Neural cell (in vitro differentiated cells): Measurements from ENCODE around the gene ASB1. TPM values are rescaled to one million over a fixed set of nuclear protein-coding genes. Genes with fewer than 3 reads are reported as not detected.

Source experiments
- H2AFZ ChIP-seq: fragments of 200-600, 300-800 bp; sonication (generic), shearing (Covaris generic); 2 replicates; pipeline ENCODE4 v1.6.0; 2014; ENCODE audit warnings: low read depth, mild to moderate bottlenecking, antibody characterized with exemption, low read length, moderate library complexity
- H3F3A ChIP-seq: fragments of 200-600 bp; shearing (Covaris generic); 2 replicates; pipeline ENCODE4 v1.6.1; 2016; ENCODE audit warnings: mild to moderate bottlenecking, moderate library complexity, mixed read lengths, antibody characterized with exemption, low read length; ENCODE audit not compliant: insufficient read depth, poor library complexity, severe bottlenecking
- H3K27ac ChIP-seq: fragments of 200-600, 300-800 bp; sonication (generic), shearing (Covaris generic); 2 replicates; pipeline ENCODE4 v1.5.1; 2014; ENCODE audit warnings: mild to moderate bottlenecking, low read length, moderate library complexity
- H3K27me3 ChIP-seq: fragments of 300-800, 200-600 bp; sonication (generic), shearing (Covaris generic); 2 replicates; pipeline ENCODE4 v1.6.0; 2014; ENCODE audit warnings: mild to moderate bottlenecking, low read depth, low read length, moderate library complexity; ENCODE audit not compliant: insufficient read depth
- H3K36me3 ChIP-seq: fragments of 300-800, 200-600 bp; sonication (generic), shearing (Covaris generic); 2 replicates; pipeline ENCODE4 v1.5.1; 2014; ENCODE audit warnings: mild to moderate bottlenecking, antibody characterized with exemption, low read length, moderate library complexity; ENCODE audit not compliant: insufficient read depth
- H3K4me2 ChIP-seq: fragments of 300-800, 200-600 bp; sonication (generic), shearing (Covaris generic); 2 replicates; pipeline ENCODE4 v1.6.0; 2014; ENCODE audit warnings: mild to moderate bottlenecking, low read length
- H3K4me3 ChIP-seq: fragments of 300-800, 200-600 bp; sonication (generic), shearing (Covaris generic); 2 replicates; pipeline ENCODE4 v1.5.1; 2014; ENCODE audit warnings: mild to moderate bottlenecking, low read length, moderate library complexity
- H3K79me2 ChIP-seq: fragments of 200-600 bp; shearing (Covaris generic); replicated peaks from 2 replicates; pipeline ENCODE4 v1.6.0; 2014; ENCODE audit warnings: mild to moderate bottlenecking, low read length, moderate library complexity; ENCODE audit not compliant: insufficient read depth
- H3K9ac ChIP-seq: fragments of 300-800, 200-600 bp; sonication (generic), shearing (Covaris generic); 2 replicates; pipeline ENCODE4 v1.6.1; 2016; ENCODE audit warnings: mild to moderate bottlenecking, low read length, mixed read lengths
- H3K9me2 ChIP-seq: fragments of 200-600 bp; shearing (Covaris generic); 2 replicates; pipeline ENCODE4 v1.6.1; 2016; ENCODE audit warnings: mild to moderate bottlenecking, low read length, mixed read lengths; ENCODE audit not compliant: insufficient read depth
- H3K9me3 ChIP-seq: fragments of 200-600, 300-800 bp; sonication (generic), shearing (Covaris generic); 2 replicates; pipeline ENCODE4 v1.6.1; 2016; ENCODE audit warnings: mild to moderate bottlenecking, mixed run types, low read length, moderate library complexity, mixed read lengths
- H4K20me1 ChIP-seq: fragments of 200-600 bp; shearing (Covaris generic); 2 replicates; pipeline ENCODE4 v1.6.1; 2016; ENCODE audit warnings: mild to moderate bottlenecking, mixed run types; ENCODE audit not compliant: insufficient read depth
- EP300 ChIP-seq: fragments of 450-650 bp; conservative IDR thresholded peaks from 2 replicates; pipeline ENCODE4 v1.6.1; 2014; ENCODE audit warnings: antibody characterized with exemption, mild to moderate bottlenecking, moderate library complexity; ENCODE audit not compliant: poor library complexity, severe bottlenecking
- EZH2 ChIP-seq: fragments of 200-600, 300-800 bp; shearing (Covaris generic), sonication (generic); IDR thresholded peaks from 2 replicates; pipeline ENCODE4 v1.6.1; 2014; ENCODE audit warnings: antibody characterized with exemption, low read length, borderline replicate concordance, mild to moderate bottlenecking; ENCODE audit not compliant: insufficient read depth, poor library complexity, severe bottlenecking
- MXI1 ChIP-seq: fragments of 450-650 bp; conservative IDR thresholded peaks from 2 replicates; pipeline ENCODE4 v1.6.1; 2014; ENCODE audit warnings: antibody characterized with exemption, mild to moderate bottlenecking; ENCODE audit not compliant: poor library complexity, severe bottlenecking
- POLR2AphosphoS5 ChIP-seq: IDR thresholded peaks from 2 replicates; pipeline ENCODE4 v1.6.1; 2012
- RAD21 ChIP-seq: fragments of 450-650 bp; conservative IDR thresholded peaks from 2 replicates; pipeline ENCODE4 v1.6.1; 2014; ENCODE audit warnings: antibody characterized with exemption, mild to moderate bottlenecking, moderate library complexity
- SMC3 ChIP-seq: fragments of 450-650 bp; conservative IDR thresholded peaks from 2 replicates; pipeline ENCODE4 v1.6.1; 2014; ENCODE audit warnings: antibody characterized with exemption, mild to moderate bottlenecking, moderate library complexity; ENCODE audit not compliant: poor library complexity
- TAF1 ChIP-seq: IDR thresholded peaks from 2 replicates; pipeline ENCODE4 v1.6.1; 2012; ENCODE audit warnings: low read depth
- polyA plus RNA-seq: library from polyadenylated mRNA; depleted of rRNA; stranded (reverse); fragments of >200 nt; gene quantifications from 2 replicates; pipeline ENCODE4 v1.2.3, GENCODE V29; 2014
- TF ChIP-seq, protein P1 (sequence below): fragments of 450-650 bp; IDR thresholded peaks from 2 replicates; pipeline ENCODE4 v1.5.1; 2014; ENCODE audit warnings: antibody characterized with exemption, mild to moderate bottlenecking, moderate library complexity; ENCODE audit not compliant: poor library complexity, severe bottlenecking
- TF ChIP-seq, protein P2 (sequence below): IDR thresholded peaks from 2 replicates; pipeline ENCODE4 v1.6.1; 2012; ENCODE audit warnings: borderline replicate concordance

ASB1 gene
- polyA plus RNA-seq, 1 donor from 2014 or later, result 13.7 TPM

DNA sequence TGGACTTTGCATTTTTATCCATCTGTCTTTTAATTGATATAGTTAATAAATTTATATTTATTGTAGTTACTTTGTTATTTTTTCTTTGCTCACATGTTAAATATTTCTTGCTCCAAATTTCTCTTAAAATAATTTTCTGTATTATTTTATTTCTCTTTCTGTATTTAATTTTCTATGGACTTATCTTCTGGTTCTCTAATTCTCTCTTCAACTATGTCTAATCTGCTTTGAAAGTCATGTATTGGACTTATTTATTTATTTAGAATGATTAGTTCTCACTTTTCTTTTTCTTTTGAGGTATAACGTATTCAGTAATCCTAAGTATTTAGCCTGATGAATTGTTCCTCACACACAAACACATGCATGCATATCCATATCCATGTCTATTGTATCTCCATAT lies 53.1 kb downstream of the ASB1 start:
- Histone ChIP-seq H4K20me1 (no peaks in the 10 kb centered on the region), H2AFZ (no peak overlapping the region), H3K36me3 (no peaks in the 10 kb centered on the region), H3K4me3 (no peak overlapping the region), H3K9ac (no peak overlapping the region), H3K79me2 (no peaks in the 10 kb centered on the region), H3K9me2 (no peaks in the 10 kb centered on the region), H3K9me3 (no peaks in the 10 kb centered on the region), H3K4me2 (no peak overlapping the region), H3K27ac (no peak overlapping the region), H3F3A (no peaks in the 10 kb centered on the region), H3K27me3 (no peaks in the 10 kb centered on the region)
- TF ChIP-seq RAD21 (no peak), POLR2AphosphoS5 (no peak), MXI1 (no peak), SMC3 (no peak), TAF1 (no peak), EP300 (no peak), EZH2 (no peak)
- TF ChIP-seq, protein P1, sequence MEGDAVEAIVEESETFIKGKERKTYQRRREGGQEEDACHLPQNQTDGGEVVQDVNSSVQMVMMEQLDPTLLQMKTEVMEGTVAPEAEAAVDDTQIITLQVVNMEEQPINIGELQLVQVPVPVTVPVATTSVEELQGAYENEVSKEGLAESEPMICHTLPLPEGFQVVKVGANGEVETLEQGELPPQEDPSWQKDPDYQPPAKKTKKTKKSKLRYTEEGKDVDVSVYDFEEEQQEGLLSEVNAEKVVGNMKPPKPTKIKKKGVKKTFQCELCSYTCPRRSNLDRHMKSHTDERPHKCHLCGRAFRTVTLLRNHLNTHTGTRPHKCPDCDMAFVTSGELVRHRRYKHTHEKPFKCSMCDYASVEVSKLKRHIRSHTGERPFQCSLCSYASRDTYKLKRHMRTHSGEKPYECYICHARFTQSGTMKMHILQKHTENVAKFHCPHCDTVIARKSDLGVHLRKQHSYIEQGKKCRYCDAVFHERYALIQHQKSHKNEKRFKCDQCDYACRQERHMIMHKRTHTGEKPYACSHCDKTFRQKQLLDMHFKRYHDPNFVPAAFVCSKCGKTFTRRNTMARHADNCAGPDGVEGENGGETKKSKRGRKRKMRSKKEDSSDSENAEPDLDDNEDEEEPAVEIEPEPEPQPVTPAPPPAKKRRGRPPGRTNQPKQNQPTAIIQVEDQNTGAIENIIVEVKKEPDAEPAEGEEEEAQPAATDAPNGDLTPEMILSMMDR, result no peak
- TF ChIP-seq, protein P2, sequence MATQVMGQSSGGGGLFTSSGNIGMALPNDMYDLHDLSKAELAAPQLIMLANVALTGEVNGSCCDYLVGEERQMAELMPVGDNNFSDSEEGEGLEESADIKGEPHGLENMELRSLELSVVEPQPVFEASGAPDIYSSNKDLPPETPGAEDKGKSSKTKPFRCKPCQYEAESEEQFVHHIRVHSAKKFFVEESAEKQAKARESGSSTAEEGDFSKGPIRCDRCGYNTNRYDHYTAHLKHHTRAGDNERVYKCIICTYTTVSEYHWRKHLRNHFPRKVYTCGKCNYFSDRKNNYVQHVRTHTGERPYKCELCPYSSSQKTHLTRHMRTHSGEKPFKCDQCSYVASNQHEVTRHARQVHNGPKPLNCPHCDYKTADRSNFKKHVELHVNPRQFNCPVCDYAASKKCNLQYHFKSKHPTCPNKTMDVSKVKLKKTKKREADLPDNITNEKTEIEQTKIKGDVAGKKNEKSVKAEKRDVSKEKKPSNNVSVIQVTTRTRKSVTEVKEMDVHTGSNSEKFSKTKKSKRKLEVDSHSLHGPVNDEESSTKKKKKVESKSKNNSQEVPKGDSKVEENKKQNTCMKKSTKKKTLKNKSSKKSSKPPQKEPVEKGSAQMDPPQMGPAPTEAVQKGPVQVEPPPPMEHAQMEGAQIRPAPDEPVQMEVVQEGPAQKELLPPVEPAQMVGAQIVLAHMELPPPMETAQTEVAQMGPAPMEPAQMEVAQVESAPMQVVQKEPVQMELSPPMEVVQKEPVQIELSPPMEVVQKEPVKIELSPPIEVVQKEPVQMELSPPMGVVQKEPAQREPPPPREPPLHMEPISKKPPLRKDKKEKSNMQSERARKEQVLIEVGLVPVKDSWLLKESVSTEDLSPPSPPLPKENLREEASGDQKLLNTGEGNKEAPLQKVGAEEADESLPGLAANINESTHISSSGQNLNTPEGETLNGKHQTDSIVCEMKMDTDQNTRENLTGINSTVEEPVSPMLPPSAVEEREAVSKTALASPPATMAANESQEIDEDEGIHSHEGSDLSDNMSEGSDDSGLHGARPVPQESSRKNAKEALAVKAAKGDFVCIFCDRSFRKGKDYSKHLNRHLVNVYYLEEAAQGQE, result no peak

DNA sequence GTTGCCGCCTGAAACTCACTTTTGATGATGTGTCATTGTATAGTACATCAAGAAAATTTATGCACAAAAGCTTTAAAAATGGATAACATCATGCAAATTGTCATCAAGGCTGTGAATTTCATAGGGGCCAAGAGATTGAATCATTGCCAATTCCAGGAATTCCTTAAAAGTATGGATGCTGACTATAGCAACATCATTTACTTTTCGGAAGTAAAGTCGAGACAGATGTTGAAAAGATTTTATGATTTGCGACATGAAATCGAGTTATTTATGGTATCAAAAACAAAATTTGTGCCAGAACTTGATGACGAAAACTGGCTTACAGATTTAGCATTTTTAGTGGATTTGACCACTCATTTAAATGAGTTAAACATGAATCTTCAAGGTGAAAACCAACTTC lies 56.3 kb downstream of the ASB1 start:
- Histone ChIP-seq H3K4me3 (no peak overlapping the region), H3K79me2 (no peaks in the 10 kb centered on the region), H3K36me3 (no peaks in the 10 kb centered on the region), H3F3A (no peaks in the 10 kb centered on the region), H3K27me3 (no peaks in the 10 kb centered on the region), H3K9ac (no peak overlapping the region), H3K9me2 (no peaks in the 10 kb centered on the region), H3K9me3 (no peaks in the 10 kb centered on the region), H2AFZ (no peak overlapping the region), H3K27ac (no peak overlapping the region), H3K4me2 (no peak overlapping the region), H4K20me1 (no peaks in the 10 kb centered on the region)
- no peak for TF ChIP-seq SMC3
- no peak for TF ChIP-seq EP300
- TF ChIP-seq RAD21, result no peak
- TF ChIP-seq, protein P2, result no peak
- no peak for TF ChIP-seq EZH2
- TF ChIP-seq, protein P1, result no peak
- TF ChIP-seq POLR2AphosphoS5, result no peak
- TF ChIP-seq TAF1, result no peak
- TF ChIP-seq MXI1, result no peak
